Measurements from ENCODE around the gene DNAJA3.

The DNAJA3 gene

GRCh38 chr16:4425378-4426020, at the start of gene DNAJA3:
DNAJA3 (plus strand) TSS chr16:4425868; CDS start chr16:4425882, 14 bp downstream.
- ChIA-PET POLR2A (no interaction called here), CTCF (interaction anchor here (0.6 to 1.4 kb wide), 2 partner anchors 23 to 161 kb away, joined by 3 read pairs; no protein-coding TSS in a partner anchor)
- TF ChIP-seq, protein P1, sequence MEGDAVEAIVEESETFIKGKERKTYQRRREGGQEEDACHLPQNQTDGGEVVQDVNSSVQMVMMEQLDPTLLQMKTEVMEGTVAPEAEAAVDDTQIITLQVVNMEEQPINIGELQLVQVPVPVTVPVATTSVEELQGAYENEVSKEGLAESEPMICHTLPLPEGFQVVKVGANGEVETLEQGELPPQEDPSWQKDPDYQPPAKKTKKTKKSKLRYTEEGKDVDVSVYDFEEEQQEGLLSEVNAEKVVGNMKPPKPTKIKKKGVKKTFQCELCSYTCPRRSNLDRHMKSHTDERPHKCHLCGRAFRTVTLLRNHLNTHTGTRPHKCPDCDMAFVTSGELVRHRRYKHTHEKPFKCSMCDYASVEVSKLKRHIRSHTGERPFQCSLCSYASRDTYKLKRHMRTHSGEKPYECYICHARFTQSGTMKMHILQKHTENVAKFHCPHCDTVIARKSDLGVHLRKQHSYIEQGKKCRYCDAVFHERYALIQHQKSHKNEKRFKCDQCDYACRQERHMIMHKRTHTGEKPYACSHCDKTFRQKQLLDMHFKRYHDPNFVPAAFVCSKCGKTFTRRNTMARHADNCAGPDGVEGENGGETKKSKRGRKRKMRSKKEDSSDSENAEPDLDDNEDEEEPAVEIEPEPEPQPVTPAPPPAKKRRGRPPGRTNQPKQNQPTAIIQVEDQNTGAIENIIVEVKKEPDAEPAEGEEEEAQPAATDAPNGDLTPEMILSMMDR (IDR thresholded peaks at IDR 0.05; ENCODE audit: insufficient read depth, low read length, missing control alignments): no peak
- peak within 1 kb of the TSS; percentile 72 for H3K4me3 ChIP-seq (ENCODE audit: low read depth, low read length)
- DNase-seq (ENCODE audit: low read depth, low spot score): peak; percentile 74

GRCh38 chr16:4376126-4376892, 49.4 kb upstream of the DNAJA3 start:
- POLR2A ChIA-PET: interaction anchor here (0.7 to 1.5 kb wide), 3 partner anchors 9 to 180 kb away, joined by 3 to 6 read pairs (median 4); no protein-coding TSS in a partner anchor
- peak overlapping the region; percentile 39 for H3K4me3 ChIP-seq (ENCODE audit: low read depth, low read length)
- TF ChIP-seq, protein P1 (IDR thresholded peaks at IDR 0.05; ENCODE audit: insufficient read depth, low read length, missing control alignments): no peak
- no peak for DNase-seq (ENCODE audit: low read depth, low spot score)
- CTCF ChIA-PET: interaction anchor here (1.2 to 23.7 kb wide), 4 partner anchors 13 to 27 kb away, joined by 3 to 389 read pairs (median 10); no protein-coding TSS in a partner anchor

GRCh38 chr16:4376893-4377572, 48.6 kb upstream of the DNAJA3 start:
- H3K4me3 ChIP-seq (ENCODE audit: low read depth, low read length): no peak overlapping the region
- DNase-seq (ENCODE audit: low read depth, low spot score): no peak
- ChIA-PET POLR2A (interaction anchor here (0.7 to 1.5 kb wide), 3 partner anchors 9 to 181 kb away, joined by 3 to 4 read pairs (median 3); no protein-coding TSS in a partner anchor), CTCF (interaction anchor here (0.7 to 23.7 kb wide), 4 partner anchors 9 to 438 kb away, joined by 3 to 389 read pairs (median 3); no protein-coding TSS in a partner anchor)
- TF ChIP-seq, protein P1 (IDR thresholded peaks at IDR 0.05; ENCODE audit: insufficient read depth, low read length, missing control alignments): no peak

DNA sequence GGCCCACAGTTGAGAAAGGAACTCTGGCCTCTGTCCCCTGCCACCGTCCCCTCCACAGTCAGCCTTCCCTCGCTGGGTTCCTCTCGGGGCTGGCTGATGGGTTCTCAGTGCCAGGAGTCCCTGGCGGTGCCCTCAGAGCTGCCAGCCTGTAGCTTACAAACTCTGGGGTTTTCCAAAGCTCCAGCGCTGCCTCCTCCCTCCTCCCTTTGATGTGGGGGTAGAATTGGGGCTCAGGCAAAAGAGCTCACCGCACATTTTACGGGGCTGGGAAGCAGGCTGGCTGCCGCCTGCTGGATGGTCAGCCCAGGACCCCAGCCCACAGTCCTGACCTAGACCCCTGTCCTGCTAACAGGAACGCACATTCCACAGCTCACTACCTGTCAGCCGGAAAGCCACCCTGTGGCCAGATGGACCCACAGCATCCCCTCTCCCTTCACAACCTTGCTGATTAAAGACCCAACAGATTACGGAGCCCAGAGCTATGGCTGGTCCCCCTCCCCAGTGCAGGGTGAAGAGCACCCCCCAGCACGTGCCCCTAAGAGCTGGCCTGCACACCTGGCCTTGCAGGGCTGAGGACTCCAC, 48.0 kb upstream of the DNAJA3 start:
- POLR2A ChIA-PET: interaction anchor here (0.7 to 1.5 kb wide), 2 partner anchors 9 to 18 kb away, joined by 3 to 4 read pairs; no protein-coding TSS in a partner anchor
- CTCF ChIA-PET: interaction anchor here (0.7 to 23.7 kb wide), 7 partner anchors 9 to 438 kb away, joined by 3 to 389 read pairs (median 3); partner anchors contain the start of gene PAM16
- TF ChIP-seq, protein P1 (IDR thresholded peaks at IDR 0.05; ENCODE audit: insufficient read depth, low read length, missing control alignments): peak; percentile 6
- DNase-seq (ENCODE audit: low read depth, low spot score): no peak
- no peak overlapping the region; the same call in 1 of the 2 replicates for H3K4me3 ChIP-seq (ENCODE audit: low read depth, low read length)

DNA sequence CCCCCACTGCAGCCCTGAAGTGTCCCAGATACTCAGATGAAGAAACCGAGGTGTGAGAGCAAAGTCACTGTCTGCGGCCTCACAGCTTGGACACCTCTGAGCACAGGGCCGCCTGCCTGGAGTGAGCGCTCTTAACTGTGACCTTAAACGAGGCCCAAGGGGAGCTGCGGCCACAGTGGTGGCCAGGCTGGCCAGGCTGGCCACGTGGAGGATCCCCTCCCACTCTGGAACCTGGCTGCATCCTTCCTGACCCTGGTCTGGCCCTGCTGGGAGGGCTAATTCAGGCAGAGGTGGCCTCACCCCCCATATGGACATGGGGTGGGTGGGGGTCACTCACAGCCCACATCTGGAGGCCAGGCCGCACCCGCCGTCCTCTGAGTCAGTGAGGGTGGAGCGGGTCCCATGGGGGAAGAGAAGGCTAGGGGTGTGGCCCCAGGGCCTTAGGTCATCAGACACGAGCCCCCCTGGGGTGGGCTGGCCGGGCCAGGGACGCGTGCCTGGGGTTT, 47.5 kb upstream of the DNAJA3 start:
- ChIA-PET POLR2A (interaction anchor here (0.7 to 1.5 kb wide), 2 partner anchors 8 to 17 kb away, joined by 3 to 4 read pairs; no protein-coding TSS in a partner anchor), CTCF (interaction anchor here (1.0 to 23.7 kb wide), 4 partner anchors 16 to 27 kb away, joined by 3 to 389 read pairs (median 15); partner anchors contain the start of gene PAM16)
- no peak for DNase-seq (ENCODE audit: low read depth, low spot score)
- no peak overlapping the region for H3K4me3 ChIP-seq (ENCODE audit: low read depth, low read length)
- TF ChIP-seq, protein P1 (IDR thresholded peaks at IDR 0.05; ENCODE audit: insufficient read depth, low read length, missing control alignments): no peak

Measured in AG04449 (cell line).